Astrocyte (in vitro differentiated cells and primary cell): ENCODE measurements around the gene CTRB1. TPM values are rescaled to one million over a fixed set of nuclear protein-coding genes. Genes with fewer than 3 reads are reported as not detected.

Experiments used
- DNase-seq: peaks from one replicate; pipeline ENCODE4 v3.0.0-alpha.2; 2010; ENCODE audit warnings: low read depth
- FAIRE-seq: peaks from 2 replicates; lab custom pipeline; 2011; peaks lifted over from hg19 to GRCh38; lab: Jason Lieb, UNC
- H2AFZ ChIP-seq: 2 replicates; pipeline ENCODE4 v1.6.0; 2012; ENCODE audit warnings: low read depth, low read length, inconsistent platforms
- H3K27ac ChIP-seq: 2 replicates; pipeline ENCODE4 v1.5.1; 2011; ENCODE audit warnings: low read depth, low read length, inconsistent platforms
- H3K27me3 ChIP-seq: 2 replicates; pipeline ENCODE4 v1.6.0; 2011; ENCODE audit warnings: low read length, inconsistent platforms; ENCODE audit not compliant: insufficient read depth
- H3K36me3 ChIP-seq: 2 replicates; pipeline ENCODE4 v1.5.1; 2011; ENCODE audit warnings: low read length, inconsistent platforms; ENCODE audit not compliant: insufficient read depth
- H3K4me1 ChIP-seq: 2 replicates; pipeline ENCODE4 v1.5.1; 2011; ENCODE audit warnings: low read length, inconsistent platforms; ENCODE audit not compliant: insufficient read depth
- H3K4me2 ChIP-seq: 2 replicates; pipeline ENCODE4 v1.6.0; 2012; ENCODE audit warnings: low read length, inconsistent platforms
- H3K4me3 ChIP-seq: 2 replicates; pipeline ENCODE4 v1.5.1; 2011; ENCODE audit warnings: low read depth, mild to moderate bottlenecking, low read length, inconsistent platforms; ENCODE audit not compliant: insufficient read depth
- H3K79me2 ChIP-seq: 2 replicates; pipeline ENCODE4 v1.6.0; 2012; ENCODE audit warnings: mild to moderate bottlenecking, low read length, inconsistent platforms; ENCODE audit not compliant: insufficient read depth
- H3K9ac ChIP-seq: 2 replicates; pipeline ENCODE4 v1.6.0; 2012; ENCODE audit warnings: mild to moderate bottlenecking, low read length, inconsistent platforms
- H3K9me3 ChIP-seq: 2 replicates; pipeline ENCODE4 v1.5.1; 2012; ENCODE audit warnings: low read depth, mild to moderate bottlenecking, low read length, inconsistent platforms; ENCODE audit not compliant: insufficient read depth
- H4K20me1 ChIP-seq: 2 replicates; pipeline ENCODE4 v1.6.0; 2012; ENCODE audit warnings: low read length, inconsistent platforms; ENCODE audit not compliant: insufficient read depth
- H3K27ac Mint-ChIP-seq: one replicate; pipeline ENCODE4 v1.8.0; 2021; ENCODE audit warnings: mild to moderate bottlenecking, mixed read lengths; ENCODE audit not compliant: unreplicated experiment
- H3K27me3 Mint-ChIP-seq: one replicate; pipeline ENCODE4 v1.8.0; 2021; ENCODE audit warnings: low read depth, mixed read lengths; ENCODE audit not compliant: unreplicated experiment
- H3K36me3 Mint-ChIP-seq: one replicate; pipeline ENCODE4 v1.8.0; 2021; ENCODE audit warnings: low read depth, mixed read lengths; ENCODE audit not compliant: unreplicated experiment
- H3K4me1 Mint-ChIP-seq: one replicate; pipeline ENCODE4 v1.8.0; 2021; ENCODE audit warnings: low read depth, mixed read lengths; ENCODE audit not compliant: unreplicated experiment
- H3K4me3 Mint-ChIP-seq: one replicate; pipeline ENCODE4 v1.8.0; 2021; ENCODE audit warnings: mild to moderate bottlenecking, moderate library complexity, mixed read lengths; ENCODE audit not compliant: unreplicated experiment
- H3K9me3 Mint-ChIP-seq: one replicate; pipeline ENCODE4 v1.8.0; 2021; ENCODE audit warnings: mild to moderate bottlenecking, mixed read lengths; ENCODE audit not compliant: unreplicated experiment
- CTCF ChIP-seq: IDR thresholded peaks from 2 replicates; pipeline ENCODE4 v1.5.1; 2011; ENCODE audit warnings: low read depth, mild to moderate bottlenecking, inconsistent platforms, low read length, moderate library complexity; ENCODE audit not compliant: insufficient read depth
- EZH2 ChIP-seq: IDR thresholded peaks from 2 replicates; pipeline ENCODE4 v1.6.1; 2012; ENCODE audit warnings: mild to moderate bottlenecking, low read length, inconsistent platforms; ENCODE audit not compliant: insufficient read depth
- total RNA-seq: library from RNA; stranded (reverse); gene quantifications from 2 replicates; pipeline ENCODE4 v1.2.1, GENCODE V29; 2021

The CTRB1 gene
- total RNA-seq, 1 donor from 2014 or later = not detected

- peak overlapping the region; percentile 100 for H3K27ac Mint-ChIP-seq
- peaks cover 96% of the 10 kb centered on the region for H3K79me2 ChIP-seq
- peaks cover 5% of the 10 kb centered on the region for H3K36me3 Mint-ChIP-seq
- H3K9ac ChIP-seq = peak overlapping the region; percentile 96
- H3K27me3 ChIP-seq = no peaks in the 10 kb centered on the region
- H3K9me3 ChIP-seq = no peaks in the 10 kb centered on the region
- H3K4me3 ChIP-seq = no peak overlapping the region
- peaks cover 69% of the 10 kb centered on the region for H3K4me1 ChIP-seq
- H3K4me1 Mint-ChIP-seq = peaks cover 69% of the 10 kb centered on the region
- H3K36me3 ChIP-seq = peaks cover 5% of the 10 kb centered on the region
- no peaks in the 10 kb centered on the region for H3K9me3 Mint-ChIP-seq
- peak overlapping the region; percentile 69 for H3K4me3 Mint-ChIP-seq
- no peak overlapping the region for H2AFZ ChIP-seq
- H3K27ac ChIP-seq = peak overlapping the region; percentile 99
- no peak for TF ChIP-seq EZH2
- TF ChIP-seq CTCF = no peak
- peak; percentile 63 for FAIRE-seq
- peaks cover 46% of the 10 kb centered on the region for H4K20me1 ChIP-seq
- peak overlapping the region; percentile 91 for H3K4me2 ChIP-seq
- DNase-seq = peak; percentile 97
- H3K27me3 Mint-ChIP-seq = no peaks in the 10 kb centered on the region
Observed at GRCh38 chr16:75244844-75245758, 26.3 kb downstream of the CTRB1 start.

- peak overlapping the region; percentile 96 for H3K9ac ChIP-seq
- peak overlapping the region; percentile 94 for H3K4me3 Mint-ChIP-seq
- peaks cover 60% of the 10 kb centered on the region for H3K4me1 Mint-ChIP-seq
- no peak for TF ChIP-seq EZH2
- no peak for TF ChIP-seq CTCF
- H3K4me2 ChIP-seq = peak overlapping the region; percentile 91
- peaks cover 66% of the 10 kb centered on the region for H3K4me1 ChIP-seq
- DNase-seq (peak; percentile 88), FAIRE-seq (no peak)
- no peaks in the 10 kb centered on the region for H3K9me3 Mint-ChIP-seq
- no peaks in the 10 kb centered on the region for H3K27me3 ChIP-seq
- H3K27me3 Mint-ChIP-seq = no peaks in the 10 kb centered on the region
- H4K20me1 ChIP-seq = peaks cover 43% of the 10 kb centered on the region
- no peaks in the 10 kb centered on the region for H3K9me3 ChIP-seq
- H3K27ac ChIP-seq = peak overlapping the region; percentile 99
- peaks cover 5% of the 10 kb centered on the region for H3K36me3 ChIP-seq
- no peak overlapping the region for H3K4me3 ChIP-seq
- no peak overlapping the region for H2AFZ ChIP-seq
- peak overlapping the region; percentile 97 for H3K27ac Mint-ChIP-seq
- H3K36me3 Mint-ChIP-seq = peaks cover 6% of the 10 kb centered on the region
- peaks cover 92% of the 10 kb centered on the region for H3K79me2 ChIP-seq
Observed at GRCh38 chr16:75246504-75247205, 27.9 kb downstream of the CTRB1 start.
